ENCODE measurements around the gene GRAMD2A. TPM values are rescaled to one million over a fixed set of nuclear protein-coding genes. Genes with fewer than 3 reads are reported as not detected.

Gene GRAMD2A
- total and polyA plus RNA-seq, 8 donors, result 0.19 to 0.28 TPM; not detected in 6

DNA sequence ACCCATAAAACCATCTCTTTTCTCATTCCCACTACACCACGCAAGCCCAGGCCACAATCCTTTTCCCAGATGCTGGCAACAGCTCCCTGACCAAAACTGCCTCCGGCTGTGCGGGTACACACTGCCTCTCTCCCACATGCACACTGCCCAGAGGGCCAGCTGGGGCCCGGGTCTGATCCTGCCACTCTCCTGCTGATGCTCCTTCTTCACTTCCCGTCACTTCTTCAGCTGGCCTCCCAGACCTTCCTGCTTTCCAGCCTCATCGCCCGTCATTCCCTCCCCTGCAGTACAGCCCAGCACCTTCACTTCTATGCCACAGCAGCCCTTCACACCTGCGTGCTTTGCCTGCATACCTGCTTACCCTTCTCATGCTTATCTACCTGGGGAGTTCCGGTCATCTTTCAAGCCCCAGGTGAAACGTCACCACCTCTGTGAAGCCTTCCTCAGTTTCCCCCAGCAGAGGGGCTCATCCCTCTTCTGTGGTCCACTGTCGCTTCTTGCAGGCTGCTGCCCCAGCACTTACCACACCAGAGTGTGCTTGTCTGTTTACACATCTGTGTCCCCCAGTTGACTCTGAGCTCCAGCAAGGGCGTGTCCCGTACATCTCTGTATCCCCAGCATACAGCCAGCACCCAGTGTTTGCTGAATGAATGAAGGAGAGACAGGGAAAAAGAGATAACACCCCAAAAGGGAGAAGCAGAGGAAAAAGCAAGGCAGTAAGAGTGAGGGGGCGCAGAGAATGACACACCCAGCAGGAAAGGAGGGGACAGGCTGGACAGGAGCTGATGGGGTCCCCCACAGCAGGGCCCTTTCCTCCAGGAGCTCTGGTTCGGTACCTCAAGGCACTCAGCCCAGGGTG lies 22.2 kb downstream of the GRAMD2A start:
- ATAC-seq, result no peak
- Histone ChIP-seq H3K36me3 (no peaks in the 10 kb centered on the region), H3K9me3 (no peaks in the 10 kb centered on the region), H3K27me3 (no peaks in the 10 kb centered on the region), H3K4me1 (no peaks in the 10 kb centered on the region), H3K27ac (no peak overlapping the region), H3K4me3 (no peak overlapping the region)
- TF ChIP-seq, protein P1, sequence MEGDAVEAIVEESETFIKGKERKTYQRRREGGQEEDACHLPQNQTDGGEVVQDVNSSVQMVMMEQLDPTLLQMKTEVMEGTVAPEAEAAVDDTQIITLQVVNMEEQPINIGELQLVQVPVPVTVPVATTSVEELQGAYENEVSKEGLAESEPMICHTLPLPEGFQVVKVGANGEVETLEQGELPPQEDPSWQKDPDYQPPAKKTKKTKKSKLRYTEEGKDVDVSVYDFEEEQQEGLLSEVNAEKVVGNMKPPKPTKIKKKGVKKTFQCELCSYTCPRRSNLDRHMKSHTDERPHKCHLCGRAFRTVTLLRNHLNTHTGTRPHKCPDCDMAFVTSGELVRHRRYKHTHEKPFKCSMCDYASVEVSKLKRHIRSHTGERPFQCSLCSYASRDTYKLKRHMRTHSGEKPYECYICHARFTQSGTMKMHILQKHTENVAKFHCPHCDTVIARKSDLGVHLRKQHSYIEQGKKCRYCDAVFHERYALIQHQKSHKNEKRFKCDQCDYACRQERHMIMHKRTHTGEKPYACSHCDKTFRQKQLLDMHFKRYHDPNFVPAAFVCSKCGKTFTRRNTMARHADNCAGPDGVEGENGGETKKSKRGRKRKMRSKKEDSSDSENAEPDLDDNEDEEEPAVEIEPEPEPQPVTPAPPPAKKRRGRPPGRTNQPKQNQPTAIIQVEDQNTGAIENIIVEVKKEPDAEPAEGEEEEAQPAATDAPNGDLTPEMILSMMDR (IDR thresholded peaks at IDR 0.05), result no peak
- DNase-seq, result no peak
- intact Hi-C loops (cut with DNase I), result no loop called here
- WGBS, 2 donors, result 60 to 69% methylated on average over 15 of the region's 15 CpGs
- FAIRE-seq, result no peak

DNA sequence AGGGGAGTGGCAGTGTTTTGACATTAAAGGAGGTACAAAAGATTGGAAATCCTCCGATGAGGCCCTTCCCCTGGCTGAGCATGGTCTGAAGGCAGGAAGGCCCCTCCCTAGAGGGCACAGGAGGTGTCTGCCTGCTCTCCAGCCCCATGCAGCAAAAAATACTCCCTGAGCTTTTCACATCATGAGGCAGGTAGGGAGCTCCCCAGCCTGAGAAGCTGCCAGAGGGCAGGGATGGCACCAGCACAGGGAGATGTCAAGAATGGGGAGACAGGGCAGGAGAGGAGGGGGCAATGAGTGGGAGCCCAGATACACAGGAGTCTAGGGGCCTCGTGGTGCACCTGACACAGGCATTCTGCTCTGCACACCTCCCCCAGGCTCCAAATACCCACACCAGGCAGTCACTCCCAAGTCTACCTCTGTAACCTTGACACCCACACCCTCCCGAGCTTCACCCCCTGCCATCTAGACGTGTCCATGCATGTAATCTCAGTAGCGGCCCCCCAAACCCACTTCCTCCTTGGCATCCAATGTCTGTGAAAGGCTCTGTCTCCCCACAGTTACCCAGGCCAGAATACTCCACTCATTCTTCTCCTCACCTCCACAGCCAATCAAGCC lies 22.9 kb downstream of the GRAMD2A start:
- 33 to 44% methylated on average over 5 of the region's 5 CpGs for WGBS, 2 donors
- Histone ChIP-seq H3K36me3 (no peaks in the 10 kb centered on the region), H3K4me1 (no peaks in the 10 kb centered on the region), H3K27ac (no peak overlapping the region), H3K4me3 (no peak overlapping the region), H3K9me3 (no peaks in the 10 kb centered on the region), H3K27me3 (no peaks in the 10 kb centered on the region)
- FAIRE-seq, result no peak
- no peak for ATAC-seq
- TF ChIP-seq, protein P1 (IDR thresholded peaks at IDR 0.05), result no peak
- intact Hi-C loops (cut with DNase I), result no loop called here
- no peak for DNase-seq

DNA sequence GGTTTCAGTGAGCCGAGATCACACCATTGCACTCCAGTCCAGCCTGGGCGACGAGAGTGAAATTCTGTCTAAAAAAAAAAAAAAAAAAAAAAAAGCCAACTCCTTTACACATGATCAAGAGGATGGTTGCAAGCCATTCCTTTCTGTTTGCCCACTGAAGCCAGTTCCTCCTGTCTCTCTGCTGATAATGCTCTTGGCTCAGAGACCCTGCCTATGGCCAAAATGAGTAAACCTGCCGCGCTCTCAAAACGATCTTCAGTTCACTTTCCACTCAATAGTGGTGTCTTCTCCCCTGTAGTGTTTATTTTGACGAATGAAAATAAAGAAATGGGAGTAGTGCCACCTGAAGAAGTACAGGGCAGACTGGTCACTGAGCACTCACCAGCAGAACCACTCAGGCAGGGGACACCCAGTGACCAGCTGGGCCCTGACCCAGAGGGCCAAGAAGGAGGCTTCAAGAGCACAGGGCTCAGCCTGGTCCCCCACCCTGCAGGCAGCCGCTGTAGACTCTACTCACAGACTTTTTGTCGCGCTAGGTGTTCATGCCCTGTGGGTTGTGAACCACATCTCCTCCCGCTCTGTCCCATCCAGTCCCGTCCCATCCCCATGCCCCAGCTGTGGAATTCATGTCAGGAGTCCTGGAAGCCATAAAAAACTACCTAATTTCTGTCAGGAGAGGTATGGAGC lies 23.6 kb downstream of the GRAMD2A start:
- ATAC-seq, result no peak
- intact Hi-C loops (cut with DNase I), result no loop called here
- no peaks in the 10 kb centered on the region for H3K9me3 ChIP-seq
- 79 to 85% methylated on average over 12 of the region's 12 CpGs for WGBS, 2 donors
- FAIRE-seq, result no peak
- DNase-seq, result no peak
- no peak overlapping the region for H3K4me3 ChIP-seq
- no peaks in the 10 kb centered on the region for H3K4me1 ChIP-seq
- no peak overlapping the region for H3K27ac ChIP-seq
- H3K36me3 ChIP-seq, result no peaks in the 10 kb centered on the region
- TF ChIP-seq, protein P1 (IDR thresholded peaks at IDR 0.05), result no peak
- H3K27me3 ChIP-seq, result no peaks in the 10 kb centered on the region

DNA sequence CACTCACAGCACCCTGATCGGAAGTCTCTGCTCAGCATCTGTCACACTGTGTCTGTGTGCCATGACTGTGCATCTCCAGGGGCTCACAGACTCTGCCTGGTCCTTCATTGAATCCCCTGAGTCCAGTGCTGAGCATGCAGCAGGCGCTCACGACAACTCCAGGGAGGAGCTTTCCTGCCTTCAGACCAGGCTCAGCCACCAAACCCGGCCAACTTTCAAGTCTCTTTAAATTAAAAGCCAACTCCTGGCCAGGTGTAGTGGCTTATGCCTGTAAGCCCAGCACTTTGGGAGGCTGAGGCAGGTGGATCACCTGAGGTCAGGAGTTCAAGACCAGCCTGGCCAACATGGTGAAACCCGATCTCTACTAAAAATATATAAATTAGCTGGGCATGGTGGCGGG lies 24.2 kb downstream of the GRAMD2A start:
- no peak for DNase-seq
- whole genome bisulfite sequencing, 2 donors, result 85 to 89% methylated on average over 6 of the region's 6 CpGs
- Histone ChIP-seq H3K4me3 (no peak overlapping the region), H3K9me3 (no peaks in the 10 kb centered on the region), H3K36me3 (no peaks in the 10 kb centered on the region), H3K27me3 (no peaks in the 10 kb centered on the region), H3K4me1 (no peaks in the 10 kb centered on the region), H3K27ac (no peak overlapping the region)
- ATAC-seq, result no peak
- FAIRE-seq, result no peak
- intact Hi-C loops (cut with DNase I), result no loop called here
- TF ChIP-seq, protein P1 (IDR thresholded peaks at IDR 0.05), result no peak
